NCI-H1092 (cell line): ENCODE results near the gene ZNF503.
"Not testable (repeated sequence)": the region's sequence is repeated elsewhere in the genome, so short reads cannot be mapped to it uniquely, and the experiment has no call there.

Experiments used
- DNase-seq: peaks from one replicate; lab custom pipeline; 2025; lab: John Stamatoyannopoulos, UW

The ZNF503 gene

DNA sequence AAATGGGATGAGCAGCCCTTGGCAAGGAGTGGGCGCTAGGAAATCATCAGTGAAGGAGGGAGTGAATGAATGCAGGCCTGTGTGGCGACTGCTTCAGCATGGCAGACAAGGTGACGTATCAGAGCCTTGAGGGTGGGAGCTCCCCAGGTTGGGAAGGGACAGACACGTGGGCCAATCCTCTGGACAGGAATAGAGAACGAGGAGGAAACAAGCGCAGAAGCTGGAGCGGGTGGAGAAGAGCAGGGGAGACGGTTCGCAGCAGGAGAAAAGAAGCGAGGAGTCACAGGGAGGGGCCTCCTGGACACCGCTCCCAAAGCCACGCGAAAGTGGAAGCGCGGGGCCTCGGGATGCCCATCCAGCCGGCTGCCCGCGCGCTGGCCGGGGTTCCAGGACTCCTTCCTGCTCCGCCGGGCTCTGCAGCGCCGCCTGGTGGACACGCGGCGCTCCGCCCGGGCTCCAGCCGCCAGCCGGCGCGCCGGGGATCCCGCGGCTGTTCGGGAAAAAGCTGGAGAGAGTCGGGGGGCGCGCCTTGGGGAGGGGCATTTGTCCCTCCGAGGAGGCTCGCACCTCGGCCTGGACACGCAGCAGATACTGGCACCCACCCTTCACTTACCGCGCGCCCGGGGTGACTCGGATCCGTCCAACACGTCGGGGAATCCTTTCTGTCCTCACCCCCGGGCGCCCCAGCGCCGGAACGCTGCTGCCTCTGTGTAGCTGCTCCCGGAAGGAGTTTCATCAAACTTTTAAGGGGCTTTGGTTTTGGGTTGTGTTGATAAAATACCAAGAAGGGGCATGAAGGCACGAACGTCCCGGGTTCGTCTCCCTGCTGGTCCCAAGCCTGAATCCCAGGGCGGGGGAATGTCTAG, 6.3 kb downstream of the ZNF503 start:
- DNase-seq, result no peak

DNA sequence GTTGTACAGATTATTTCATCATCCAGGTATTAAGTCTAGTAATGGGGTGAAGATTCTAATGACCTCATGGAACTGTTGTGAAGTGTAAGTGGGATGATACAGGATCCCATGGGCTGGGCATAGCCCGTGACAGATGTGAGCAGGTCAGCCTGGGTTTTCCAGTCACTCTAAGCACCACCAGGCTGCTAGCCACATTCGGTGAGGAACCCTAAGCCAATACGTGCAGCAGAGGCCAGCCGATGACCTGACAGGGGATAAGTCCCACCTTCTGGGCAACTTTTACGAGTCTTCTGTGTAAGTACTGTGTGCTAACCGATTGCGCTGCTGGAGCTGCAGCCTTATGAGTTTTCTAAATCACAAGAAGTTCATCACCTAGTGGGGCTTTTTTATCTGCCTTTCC, 7.3 kb downstream of the ZNF503 start:
- DNase-seq, result no peak

DNA sequence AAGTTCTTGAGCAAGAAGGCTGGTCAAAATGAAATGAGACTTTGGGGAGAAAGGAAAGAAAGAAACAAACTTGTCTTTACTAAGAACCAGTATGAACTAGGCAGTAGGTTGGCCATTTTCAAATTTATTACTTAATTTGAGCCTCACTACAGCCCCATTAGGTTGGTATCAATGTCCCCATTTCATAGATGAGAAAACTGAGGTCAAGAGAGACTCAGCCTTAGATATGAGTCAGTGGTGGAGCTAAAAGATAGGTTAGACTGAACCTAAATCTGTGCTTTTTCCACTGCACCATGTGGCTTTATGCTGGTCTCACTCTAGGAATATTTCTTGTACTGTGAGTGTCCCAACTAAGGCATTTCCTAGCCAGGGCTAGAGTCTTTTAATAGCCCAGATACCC, 8.8 kb downstream of the ZNF503 start:
- DNase-seq, result no peak

DNA sequence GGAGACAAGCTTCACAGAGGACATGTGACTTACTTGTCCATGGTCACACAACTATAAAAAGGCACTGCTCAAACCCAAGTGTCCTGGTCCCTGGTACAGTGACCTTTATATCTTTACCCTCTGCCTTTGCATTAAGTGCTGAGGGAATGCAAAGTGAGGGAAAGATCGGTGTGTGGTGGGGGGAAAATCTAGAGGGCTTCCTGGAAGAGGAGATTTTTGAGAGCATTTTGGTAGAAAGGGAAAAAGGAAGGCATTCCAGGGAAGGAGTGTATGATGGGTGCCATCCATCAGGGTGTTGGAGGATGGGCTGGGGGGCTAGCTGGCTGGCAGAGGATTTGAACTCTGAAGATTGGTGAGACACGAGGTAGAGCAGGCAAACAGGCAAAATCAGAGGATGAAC, 9.3 kb downstream of the ZNF503 start:
- DNase-seq, result no peak

DNA sequence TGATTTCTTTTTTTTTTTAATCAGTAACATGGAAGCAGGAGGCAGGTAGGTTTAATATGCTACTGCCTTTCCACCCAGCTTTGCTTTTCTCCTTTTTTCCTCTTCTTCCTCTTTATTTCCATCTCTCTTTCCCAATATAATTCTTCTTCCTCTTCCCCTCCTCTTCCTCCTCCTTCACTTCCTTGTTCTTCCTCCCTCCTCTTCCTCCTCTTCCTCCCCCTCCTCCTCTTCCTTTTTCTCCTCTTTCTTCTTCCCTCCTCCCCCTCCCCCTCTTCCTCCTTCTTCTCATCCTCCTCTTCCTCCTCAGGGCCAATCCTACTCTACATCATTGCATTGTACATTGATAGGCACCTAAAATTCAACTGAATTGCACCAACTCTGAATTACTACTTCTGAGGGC, 11.4 kb downstream of the ZNF503 start:
- DNase-seq, result no peak

DNA sequence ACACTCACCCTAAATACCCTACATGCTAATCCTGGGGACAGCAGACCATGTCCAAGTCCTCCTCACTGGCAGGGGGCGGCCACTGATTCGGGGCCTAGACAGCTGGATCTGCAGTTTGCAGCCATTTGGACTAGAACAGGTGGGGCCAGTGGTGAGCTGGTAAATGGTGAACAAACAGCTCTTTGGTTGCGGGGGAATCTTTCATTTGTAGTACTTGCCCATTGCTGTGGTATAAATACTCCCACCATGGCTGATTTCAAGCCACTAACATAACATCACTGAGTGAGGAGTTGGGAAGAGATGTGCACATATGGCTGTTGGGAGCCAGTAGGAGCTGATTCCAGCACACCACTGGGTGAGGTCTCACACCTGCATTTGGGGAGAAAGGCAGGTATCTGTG, 13.5 kb downstream of the ZNF503 start:
- DNase-seq, result no peak

DNA sequence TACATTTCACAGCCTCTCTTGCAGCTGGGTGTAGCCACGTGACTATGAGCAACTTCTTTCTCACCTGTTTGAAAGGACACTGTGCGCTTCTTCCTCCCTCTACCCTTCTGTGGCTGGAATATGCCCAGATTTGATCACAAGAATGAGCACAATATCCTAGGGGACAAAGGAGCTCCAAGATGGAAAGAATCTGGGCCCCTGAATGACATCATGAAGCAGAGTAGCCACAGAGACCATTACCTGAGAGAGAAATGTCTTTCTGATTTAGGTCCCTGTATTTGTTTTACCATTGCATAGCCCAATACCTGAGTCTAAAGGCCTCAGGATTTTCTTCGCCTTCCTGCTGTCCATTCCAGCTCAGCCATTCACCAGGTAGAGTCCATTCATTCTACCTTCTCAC, 15.4 kb downstream of the ZNF503 start:
- no peak for DNase-seq

DNA sequence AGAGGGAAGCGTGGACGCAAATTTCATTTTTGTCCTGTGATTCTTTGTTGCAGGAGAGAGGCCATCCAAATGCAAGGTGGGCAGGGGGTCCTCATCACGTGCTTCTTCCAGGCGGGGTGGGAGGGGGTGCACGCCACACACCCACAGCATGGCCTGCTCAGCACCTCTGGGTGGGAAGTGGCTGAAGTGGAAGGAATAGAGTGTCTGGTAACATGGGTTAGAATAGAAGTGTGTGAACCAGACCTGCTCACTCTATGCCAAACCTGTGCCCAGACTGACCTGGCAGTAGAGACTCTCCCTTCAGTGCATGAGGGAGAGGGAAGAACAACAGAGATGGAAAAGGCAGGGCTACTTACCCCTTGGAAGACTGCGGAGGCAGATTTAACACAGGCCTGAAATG, 21.7 kb downstream of the ZNF503 start:
- DNase-seq, result no peak

DNA sequence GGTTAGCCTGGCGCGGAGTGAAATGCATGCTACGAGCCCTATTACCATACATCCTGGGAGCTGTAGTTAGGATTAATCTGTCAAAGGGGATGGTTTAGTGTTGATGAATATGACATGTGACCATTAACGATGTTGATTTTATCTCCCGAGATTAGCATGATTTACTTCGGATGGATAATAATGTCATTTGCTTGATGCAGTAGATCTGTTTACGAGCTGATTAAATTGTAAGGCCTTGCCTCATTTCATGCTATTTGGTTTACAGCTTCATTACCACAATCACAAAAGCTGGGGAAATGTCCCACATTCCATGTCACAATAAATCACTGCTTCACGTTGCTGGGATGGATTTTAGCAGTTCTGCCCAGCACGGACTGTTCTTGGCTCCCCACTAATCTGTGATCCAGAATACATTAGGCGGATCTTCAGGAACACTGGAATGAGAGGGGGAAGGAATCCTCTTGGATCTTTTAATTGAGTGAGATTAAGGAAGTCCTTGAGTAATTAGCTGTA, 22.3 kb downstream of the ZNF503 start:
- no peak for DNase-seq

DNA sequence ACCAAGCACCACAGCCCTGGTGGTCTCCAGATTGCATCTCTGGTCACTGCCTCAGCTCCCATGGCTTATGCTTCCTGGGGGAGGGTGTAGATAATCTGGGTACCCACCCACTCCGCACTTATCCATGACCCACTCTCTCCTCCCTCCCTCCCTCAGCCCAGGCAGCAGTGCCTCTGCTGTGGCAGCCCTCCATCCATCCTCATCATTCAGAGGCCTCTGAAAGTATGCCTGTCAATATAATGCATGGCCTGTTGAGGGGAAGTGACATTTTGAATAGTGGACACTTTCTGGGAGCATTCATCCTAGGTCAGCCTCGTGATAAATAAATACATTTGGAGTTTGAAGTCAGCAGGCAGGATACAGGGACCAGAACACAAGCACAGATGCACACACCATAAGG, 23.2 kb downstream of the ZNF503 start:
- no peak for DNase-seq

DNA sequence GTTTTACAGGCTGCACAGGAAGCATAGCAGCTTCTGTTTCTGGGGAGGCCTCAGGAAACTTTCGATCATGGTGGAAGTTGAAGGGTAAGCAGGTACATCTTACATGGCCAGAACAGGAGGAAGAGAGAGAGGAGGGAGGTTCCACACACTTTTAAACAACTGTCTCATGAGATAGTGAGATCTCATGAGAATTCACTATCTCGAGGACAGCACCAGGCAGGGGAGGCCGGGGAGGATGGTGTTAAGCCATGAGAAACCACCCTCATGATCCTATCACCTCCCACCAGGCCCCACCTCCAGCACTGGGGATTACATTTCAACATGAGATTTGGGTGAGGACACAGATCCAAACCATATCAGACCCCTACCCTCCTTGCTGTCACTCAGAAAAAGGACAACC, 23.7 kb downstream of the ZNF503 start:
- no peak for DNase-seq

DNA sequence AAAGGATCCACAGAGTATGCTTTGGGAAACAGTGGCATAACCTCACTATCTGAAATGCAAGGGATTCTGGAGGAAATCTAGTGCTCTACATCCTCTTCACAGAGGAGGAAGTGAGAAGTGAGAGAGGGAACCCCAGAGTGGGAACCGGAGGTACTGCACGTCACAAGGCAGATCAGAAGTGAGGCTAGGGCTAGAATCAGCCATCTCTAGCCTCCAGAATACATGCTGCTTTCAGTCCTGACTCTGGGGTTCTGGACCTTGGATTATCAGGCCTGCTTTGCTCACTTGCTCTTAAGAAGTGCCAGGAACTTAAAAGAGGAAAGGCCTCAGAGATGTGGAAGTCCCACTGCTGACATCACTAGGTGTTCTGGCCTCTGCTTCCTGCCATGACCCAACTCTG, 25.7 kb downstream of the ZNF503 start:
- no peak for DNase-seq

DNA sequence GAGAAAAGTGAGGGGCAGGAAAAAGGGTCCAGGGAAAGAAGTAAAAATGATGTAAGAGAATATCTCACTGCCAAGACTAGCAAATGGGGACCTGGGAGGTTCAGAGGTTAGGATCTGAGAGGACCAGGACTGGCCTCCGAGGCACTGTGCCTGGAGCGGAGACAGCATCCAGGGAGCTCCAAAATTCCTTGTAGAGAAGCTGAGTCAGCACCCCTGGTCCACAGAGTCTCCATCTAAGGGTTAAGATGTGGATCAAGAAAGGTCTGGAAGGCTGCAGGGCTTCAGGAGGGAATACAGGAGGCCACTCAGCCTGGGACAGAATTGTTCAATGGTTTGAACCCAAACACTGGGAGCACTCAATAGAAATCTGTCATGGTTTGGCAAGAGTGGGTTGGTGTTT, 30.6 kb downstream of the ZNF503 start:
- no peak for DNase-seq

DNA sequence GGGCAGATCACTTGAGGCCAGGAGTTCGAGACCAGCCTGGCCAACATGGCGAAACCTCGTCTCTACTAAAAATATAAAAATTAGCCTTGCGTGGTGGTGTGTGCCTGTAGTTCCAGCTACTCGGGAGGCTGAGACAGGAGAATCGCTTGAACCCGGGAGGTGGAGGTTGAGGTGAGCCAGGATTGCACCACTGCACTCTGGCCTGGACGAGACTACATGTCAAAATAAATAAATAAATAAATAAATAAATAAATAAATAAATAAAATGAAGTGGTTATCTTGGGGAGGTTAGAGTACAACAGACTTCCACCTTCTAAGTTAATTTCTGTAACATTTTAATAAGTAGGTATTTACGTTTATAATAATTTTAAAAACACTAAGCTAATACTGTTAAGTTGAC, 31.7 kb downstream of the ZNF503 start:
- not testable (repeated sequence) for DNase-seq

DNA sequence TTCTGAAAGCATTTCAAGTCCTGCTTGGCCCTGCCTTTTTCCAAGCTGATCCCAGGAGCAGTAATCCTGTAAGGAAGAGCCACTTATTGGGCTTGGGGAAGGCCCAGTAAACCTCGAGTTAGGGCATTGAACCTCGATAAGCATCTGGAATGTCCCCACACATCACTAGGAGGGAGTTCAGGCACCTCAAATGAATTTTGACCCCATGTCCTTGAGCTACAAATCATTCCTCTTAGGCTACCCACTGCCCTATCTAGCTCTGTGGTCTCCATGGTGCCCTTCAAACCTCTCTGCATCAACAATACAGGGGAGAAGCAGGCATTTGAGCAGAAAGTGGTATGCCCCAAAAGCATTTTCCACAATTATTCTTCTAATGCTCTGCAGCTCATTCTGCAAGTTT, 33.7 kb downstream of the ZNF503 start:
- DNase-seq, result no peak

DNA sequence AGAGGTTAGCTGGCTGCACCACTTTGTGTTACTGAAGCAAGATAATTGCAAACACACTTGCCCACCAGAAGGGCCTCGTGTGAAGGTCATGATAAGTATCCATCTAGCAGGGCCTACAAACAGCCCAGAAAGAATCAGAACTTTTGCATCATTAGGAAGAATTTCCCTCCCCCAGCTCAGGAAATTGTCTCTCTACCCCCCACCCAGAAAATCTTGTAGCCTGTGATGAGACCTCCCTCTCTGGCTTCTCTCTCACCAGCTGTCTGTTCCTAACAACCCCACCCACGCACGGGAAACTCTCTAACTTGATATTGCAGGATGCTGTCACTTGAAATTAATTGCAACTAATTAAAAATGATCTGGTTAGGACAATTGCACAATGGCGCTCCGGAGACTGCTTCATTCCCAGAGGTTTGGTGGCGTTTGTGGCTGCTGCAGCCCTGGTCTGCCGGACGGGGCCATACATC, 34.5 kb downstream of the ZNF503 start:
- no peak for DNase-seq

DNA sequence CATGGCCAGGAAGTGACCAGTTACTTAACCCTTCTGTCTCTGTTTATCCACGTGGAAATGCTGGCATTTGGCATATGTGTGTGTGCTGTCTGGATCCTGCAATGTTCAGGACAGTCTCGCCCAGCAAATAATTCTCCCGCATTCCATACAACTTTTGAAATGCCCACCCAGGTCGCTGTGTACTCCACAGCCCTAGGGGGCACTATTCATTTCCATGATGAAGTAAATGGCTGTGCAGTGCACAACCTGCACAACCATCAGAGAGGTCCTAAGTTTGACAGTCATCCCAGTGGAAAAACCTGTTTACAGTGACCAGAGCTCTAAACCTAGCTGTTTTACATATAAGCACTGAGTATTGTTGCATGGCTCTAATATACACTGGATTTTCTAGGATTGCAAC, 38.1 kb downstream of the ZNF503 start:
- DNase-seq, result no peak

DNA sequence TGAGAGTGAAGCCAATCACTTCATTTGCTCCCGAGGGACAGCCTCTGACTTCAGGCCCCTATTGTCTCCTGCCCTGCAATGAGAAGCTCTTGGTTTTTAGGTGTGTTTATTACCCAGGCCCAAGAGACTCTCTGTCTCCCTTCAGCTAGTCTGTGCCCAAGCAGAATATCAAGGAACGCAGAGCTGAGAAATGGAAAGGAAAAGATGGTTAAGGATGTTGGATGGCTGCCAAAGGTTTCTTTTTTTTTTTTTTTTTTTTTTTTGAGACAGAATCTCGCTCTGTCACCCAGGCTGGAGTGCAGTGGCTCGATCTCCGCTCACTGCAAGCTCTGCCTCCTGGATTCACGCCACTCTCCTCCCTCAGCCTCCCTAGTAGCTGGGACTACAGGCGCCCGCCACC, 41.7 kb downstream of the ZNF503 start:
- DNase-seq, result not testable (repeated sequence)

DNA sequence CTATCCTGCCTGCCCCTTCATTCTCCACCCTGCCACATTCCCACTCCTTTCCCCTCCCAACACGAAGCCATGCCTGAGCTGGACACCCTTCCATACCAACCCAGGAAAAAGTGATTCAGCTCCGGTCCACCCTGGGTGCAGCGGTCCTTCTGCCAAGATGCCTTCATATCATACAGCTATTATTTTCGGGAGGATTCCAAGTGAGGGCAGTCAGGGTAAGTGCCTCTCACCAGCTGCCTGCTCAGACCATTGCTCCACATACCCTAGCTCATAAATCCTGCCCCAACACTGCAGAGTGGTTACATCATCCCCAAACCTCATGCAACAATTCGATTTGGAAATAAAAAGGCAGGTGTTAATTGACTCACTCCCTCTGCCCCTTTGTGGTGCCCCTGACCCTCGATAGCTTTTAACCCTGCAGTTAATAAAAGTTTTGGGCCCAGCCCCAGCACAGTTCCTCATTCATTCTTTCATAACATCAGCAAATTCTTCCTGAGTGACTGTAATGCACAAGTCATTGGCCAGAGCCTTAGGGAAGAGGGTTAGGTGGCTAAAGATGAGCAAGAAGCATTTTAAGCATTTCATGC, 42.6 kb downstream of the ZNF503 start:
- DNase-seq, result no peak

DNA sequence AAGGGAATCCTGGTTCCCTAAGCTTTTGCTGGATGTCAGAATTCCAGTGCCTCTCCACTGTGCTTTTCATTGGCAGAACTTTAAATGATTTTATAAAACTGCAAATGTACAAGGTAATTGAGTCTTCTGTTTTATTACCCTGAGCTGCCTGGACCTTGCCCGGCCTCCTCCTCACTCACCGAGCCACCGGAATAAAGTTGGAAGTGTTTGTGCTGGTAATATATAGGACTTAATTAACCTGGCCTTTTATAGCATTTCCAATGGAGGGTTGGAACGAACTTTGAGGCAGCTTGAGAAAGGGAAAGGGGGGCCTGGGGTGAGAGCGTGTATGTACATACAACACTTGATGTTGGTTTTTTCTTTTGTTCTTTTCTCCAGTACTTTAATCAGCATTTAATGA, 43.4 kb downstream of the ZNF503 start:
- no peak for DNase-seq

DNA sequence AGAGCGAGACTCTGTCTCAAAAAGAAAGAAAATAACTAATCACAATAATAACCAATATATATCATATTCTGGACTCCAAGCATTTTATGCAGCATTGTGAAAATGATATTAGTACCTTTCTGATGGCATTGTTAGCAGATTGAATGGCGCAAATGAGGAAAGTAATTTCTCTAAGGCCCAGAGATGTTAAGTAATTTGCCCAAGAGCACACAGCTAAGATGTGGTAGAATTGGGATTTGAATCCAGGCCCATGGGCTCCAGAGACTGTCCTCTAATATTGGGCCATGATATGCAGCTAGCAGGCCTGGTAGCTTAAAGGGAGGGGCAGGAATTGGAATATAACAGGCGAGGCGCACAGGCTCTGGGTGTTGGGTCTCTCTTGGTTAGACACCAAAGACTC, 44.1 kb downstream of the ZNF503 start:
- no peak for DNase-seq

DNA sequence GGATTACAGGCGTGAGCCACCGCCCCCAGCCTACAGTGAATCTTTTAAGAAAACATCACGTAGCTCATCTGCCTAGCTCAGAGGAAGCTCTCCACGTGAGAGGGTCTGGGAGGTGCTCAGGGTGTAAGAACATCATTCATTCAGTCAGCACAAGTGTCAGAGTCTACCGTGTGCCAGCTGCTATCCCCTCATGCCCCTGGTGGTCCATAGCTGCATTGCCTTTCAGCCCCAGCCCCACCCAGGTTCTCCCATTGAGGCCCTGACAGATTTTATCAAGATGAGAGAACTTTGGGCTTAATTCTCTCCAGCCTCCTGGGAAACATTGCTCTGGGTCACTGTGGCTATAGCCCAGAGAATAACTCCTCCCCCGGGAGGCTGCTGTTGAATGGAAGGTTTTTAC, 45.1 kb downstream of the ZNF503 start:
- DNase-seq, result no peak

DNA sequence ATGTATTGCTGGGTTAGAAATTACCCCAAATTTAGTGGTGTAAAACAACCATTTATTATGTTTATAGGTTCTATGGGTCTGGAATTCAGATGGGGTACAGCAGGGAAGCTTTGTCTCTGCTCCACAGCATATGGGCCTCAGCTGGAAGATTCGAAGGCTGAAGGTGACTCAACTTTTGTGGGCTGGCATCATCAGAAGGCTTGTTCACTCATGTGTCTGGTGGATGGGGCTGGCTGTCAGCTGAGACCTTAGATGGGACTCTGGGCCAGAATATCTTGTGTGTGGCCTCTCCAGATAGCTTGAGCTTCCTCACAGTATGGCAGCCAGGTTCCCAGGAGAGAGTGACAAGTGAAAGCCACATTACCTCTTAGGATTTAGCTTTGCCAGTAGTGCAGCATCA, 45.9 kb downstream of the ZNF503 start:
- DNase-seq, result no peak

DNA sequence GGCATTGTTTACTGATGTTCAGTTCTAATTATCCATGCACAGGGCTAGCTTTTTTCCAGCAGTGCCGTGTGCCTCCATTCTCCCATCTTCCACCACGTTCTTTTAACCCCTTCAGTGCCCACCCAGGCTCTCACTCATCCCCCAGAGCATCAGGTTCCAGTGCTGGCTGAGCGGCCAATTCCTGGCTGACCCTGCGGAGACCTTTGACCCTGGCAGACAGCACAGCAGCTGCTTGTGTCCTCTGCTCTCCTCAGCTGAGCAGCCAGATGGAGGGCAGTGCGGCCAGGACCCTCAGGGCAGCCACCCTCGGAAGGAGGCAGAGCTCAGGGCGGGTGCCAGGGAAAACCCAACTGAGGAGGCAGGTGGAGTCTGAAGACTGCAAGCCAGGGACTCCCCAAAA, 48.4 kb downstream of the ZNF503 start:
- no peak for DNase-seq
